ENCODE data around the gene ZC3H10.
A peak's percentile ranks its signal among the peaks of the same experiment; 100 is the strongest.
"Not testable (repeated sequence)": the region's sequence is repeated elsewhere in the genome, so short reads cannot be mapped to it uniquely, and the experiment has no call there.

The ZC3H10 gene

DNA sequence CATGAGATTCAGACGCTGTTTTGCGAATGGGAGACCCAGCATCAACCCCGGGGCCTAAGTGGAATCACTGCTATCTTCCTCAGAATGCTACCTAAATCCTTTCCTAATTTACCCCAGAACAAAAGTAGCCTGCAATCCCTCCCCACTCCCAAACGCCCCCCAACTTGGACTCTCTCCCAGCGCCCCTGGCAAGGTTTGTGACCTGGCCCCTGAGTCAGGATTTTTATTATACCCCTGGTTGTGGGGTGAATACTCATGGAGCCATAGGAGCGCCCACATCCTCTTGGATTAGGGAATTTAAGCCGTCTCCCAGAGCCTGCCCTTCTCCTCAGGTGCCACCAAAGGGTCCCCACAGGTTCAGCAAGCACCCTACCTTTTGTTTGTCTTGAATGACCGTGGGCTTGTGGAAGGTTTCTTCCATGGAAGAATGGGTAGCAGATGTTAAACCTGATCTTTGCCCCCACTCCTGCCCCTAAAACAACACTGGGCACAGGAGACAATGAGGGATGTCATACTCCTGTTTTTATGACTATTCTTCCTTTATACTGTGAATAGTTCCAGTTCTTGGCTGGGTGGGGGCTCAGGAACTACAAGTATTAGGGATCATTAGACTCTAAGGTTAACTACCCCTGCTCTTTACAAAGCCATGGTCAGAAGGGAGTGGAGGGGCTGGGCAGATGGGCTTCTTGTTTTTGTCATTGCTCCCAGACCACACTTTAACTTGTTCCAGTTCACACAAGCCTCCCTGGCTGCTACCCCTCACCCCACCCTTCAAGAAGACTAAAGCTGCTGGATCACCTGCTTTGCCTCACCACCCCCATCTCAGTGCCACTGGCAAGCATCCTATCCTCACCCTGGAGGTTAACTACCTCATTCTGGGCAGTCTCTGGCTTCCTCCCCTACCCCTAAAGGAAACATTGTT, 35.0 kb downstream of the ZC3H10 start:
- TF ChIP-seq, protein P1, sequence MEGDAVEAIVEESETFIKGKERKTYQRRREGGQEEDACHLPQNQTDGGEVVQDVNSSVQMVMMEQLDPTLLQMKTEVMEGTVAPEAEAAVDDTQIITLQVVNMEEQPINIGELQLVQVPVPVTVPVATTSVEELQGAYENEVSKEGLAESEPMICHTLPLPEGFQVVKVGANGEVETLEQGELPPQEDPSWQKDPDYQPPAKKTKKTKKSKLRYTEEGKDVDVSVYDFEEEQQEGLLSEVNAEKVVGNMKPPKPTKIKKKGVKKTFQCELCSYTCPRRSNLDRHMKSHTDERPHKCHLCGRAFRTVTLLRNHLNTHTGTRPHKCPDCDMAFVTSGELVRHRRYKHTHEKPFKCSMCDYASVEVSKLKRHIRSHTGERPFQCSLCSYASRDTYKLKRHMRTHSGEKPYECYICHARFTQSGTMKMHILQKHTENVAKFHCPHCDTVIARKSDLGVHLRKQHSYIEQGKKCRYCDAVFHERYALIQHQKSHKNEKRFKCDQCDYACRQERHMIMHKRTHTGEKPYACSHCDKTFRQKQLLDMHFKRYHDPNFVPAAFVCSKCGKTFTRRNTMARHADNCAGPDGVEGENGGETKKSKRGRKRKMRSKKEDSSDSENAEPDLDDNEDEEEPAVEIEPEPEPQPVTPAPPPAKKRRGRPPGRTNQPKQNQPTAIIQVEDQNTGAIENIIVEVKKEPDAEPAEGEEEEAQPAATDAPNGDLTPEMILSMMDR (IDR thresholded peaks at IDR 0.05) = no peak

GRCh38 chr12:56153678-56154065, 35.6 kb downstream of the ZC3H10 start:
- Mint-ChIP-seq H3K4me3 (peak overlapping the region; percentile 98), H3K9me3 (no peaks in the 10 kb centered on the region), H3K27me3 (ENCODE audit: low read depth, poor library complexity) (peaks cover 3% of the 10 kb centered on the region), H3K27ac (no peak overlapping the region), H3K36me3 (ENCODE audit: low read depth) (peaks cover 14% of the 10 kb centered on the region), H3K4me1 (peaks cover 49% of the 10 kb centered on the region)
- TF ChIP-seq, protein P1 (IDR thresholded peaks at IDR 0.05) = no peak
- DNase-seq = no peak

More for the DNA sequence above, 35.0 kb downstream of the ZC3H10 start:
- Mint-ChIP-seq H3K27me3 (ENCODE audit: low read depth, poor library complexity) (peaks cover 7% of the 10 kb centered on the region), H3K4me1 (peaks cover 49% of the 10 kb centered on the region), H3K4me3 (peak overlapping the region; percentile 98), H3K27ac (no peak overlapping the region), H3K36me3 (ENCODE audit: low read depth) (peaks cover 14% of the 10 kb centered on the region), H3K9me3 (no peaks in the 10 kb centered on the region)
- no peak for DNase-seq

DNA sequence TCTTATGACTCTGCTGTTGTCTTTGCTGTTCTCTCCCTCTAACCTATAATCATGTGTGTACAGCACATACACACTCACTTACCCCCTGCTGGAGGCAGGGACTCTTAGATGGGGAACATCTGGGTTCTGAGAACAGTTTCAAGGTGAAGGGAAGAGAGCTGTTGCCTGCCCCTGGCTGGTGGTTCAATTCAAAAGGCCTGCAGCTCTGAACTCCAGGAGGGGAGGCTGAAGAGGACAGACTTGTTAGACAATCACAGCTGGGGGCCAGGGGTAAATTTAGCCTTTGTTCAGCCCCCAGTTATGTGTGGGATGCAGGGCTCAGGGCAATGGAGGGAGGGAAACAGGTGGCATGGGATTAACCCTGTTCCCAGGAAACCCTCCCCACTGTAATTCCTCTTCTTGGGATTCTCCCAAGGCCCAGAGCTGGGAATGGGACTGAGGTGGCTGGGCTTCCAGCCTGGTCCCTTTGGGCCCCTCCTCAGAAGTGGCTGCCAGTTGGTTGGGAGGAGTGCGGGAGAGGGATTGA, 36.2 kb downstream of the ZC3H10 start:
- Mint-ChIP-seq H3K27me3 (ENCODE audit: low read depth, poor library complexity) (peaks cover 3% of the 10 kb centered on the region), H3K9me3 (no peaks in the 10 kb centered on the region), H3K4me3 (peak overlapping the region; percentile 98), H3K27ac (no peak overlapping the region), H3K36me3 (ENCODE audit: low read depth) (peaks cover 16% of the 10 kb centered on the region), H3K4me1 (peaks cover 54% of the 10 kb centered on the region)
- DNase-seq = no peak
- TF ChIP-seq, protein P1 (IDR thresholded peaks at IDR 0.05) = no peak

DNA sequence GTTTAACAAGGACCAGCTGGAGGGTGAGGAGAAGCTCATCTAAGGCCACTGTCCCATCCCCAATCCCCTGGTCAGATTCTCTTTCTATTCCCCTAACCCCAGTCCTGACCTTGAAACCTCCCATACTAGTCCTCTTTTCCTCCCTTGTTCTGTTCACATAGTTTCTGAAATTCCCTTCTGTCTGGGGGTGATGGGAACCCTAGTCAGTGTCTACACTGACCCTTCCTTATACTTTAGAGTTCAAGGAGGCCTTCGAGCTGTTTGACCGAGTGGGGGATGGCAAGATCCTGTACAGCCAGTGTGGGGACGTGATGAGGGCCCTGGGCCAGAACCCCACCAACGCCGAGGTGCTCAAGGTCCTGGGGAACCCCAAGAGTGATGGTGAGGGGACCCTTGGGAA, 36.8 kb downstream of the ZC3H10 start:
- Mint-ChIP-seq H3K4me3 (peak overlapping the region; percentile 58), H3K27me3 (ENCODE audit: low read depth, poor library complexity) (peaks cover 3% of the 10 kb centered on the region), H3K27ac (peak overlapping the region; percentile 30), H3K9me3 (no peaks in the 10 kb centered on the region), H3K4me1 (peaks cover 59% of the 10 kb centered on the region), H3K36me3 (ENCODE audit: low read depth) (peaks cover 20% of the 10 kb centered on the region)
- TF ChIP-seq, protein P1 (IDR thresholded peaks at IDR 0.05) = no peak
- no peak for DNase-seq

DNA sequence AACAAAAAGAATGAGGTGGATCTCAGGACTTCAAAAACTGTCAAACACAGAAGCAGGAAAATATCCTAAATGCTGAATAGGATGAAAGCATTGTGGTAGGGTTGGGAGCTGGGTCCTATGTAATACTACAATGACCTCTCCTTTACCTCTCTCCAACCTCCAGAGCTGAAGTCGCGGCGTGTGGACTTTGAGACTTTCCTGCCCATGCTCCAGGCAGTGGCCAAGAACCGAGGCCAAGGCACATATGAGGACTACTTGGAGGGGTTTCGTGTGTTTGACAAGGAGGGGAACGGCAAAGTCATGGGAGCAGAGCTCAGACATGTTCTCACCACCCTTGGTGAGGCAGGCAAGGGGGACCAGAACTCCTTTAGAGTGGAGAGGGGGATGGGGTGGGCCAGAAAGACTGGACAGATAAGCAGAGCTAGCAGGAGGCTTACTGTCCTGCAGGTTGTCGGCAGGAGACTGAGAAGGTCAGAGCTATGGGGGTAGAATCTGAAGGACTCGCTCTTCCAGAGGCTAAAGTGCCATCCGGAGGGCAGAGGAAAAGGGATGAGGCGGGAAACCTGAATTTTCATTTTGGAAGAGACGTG, 37.3 kb downstream of the ZC3H10 start:
- no peak for DNase-seq
- peak overlapping the region; percentile 58 for H3K4me3 Mint-ChIP-seq
- TF ChIP-seq, protein P1 (IDR thresholded peaks at IDR 0.05) = no peak
- peaks cover 64% of the 10 kb centered on the region for H3K4me1 Mint-ChIP-seq
- peaks cover 3% of the 10 kb centered on the region for H3K27me3 Mint-ChIP-seq (ENCODE audit: low read depth, poor library complexity)
- H3K36me3 Mint-ChIP-seq (ENCODE audit: low read depth) = peaks cover 26% of the 10 kb centered on the region
- H3K9me3 Mint-ChIP-seq = no peaks in the 10 kb centered on the region
- H3K27ac Mint-ChIP-seq = peak overlapping the region; percentile 74

DNA sequence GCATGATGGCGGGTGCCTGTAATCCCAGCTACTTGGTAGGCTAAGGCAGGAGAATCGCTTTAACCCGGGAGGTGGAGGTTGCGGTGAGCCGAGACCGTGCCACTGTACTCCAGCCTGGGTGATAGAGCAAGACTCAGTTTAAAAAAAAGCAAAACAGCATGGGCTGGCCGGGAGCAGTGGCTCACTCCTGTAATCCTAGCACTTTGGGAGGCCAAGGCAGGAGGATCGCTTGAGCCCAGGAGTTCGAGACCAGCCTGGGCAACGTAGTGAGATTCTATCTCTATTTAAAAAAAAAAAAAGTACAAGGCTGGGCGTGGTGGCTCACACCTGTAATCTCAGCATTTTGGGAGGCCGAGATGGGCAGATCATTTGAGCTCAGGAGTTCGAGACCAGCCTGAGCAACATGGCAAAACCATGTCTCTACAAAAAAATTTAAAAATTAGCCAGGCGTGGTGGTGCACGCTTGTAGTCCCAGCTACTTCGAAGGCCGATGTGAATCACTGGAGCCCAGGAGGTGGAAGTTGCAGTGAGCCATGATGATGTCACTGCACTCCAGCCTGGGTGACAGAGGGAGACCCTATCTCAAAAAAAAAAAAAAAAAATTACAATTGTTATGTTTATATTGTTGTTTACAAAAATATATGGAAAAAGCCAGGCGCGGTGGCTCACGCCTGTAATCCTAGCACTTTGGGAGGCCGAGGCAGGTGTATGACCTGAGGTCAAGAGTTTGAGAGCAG, 38.6 kb downstream of the ZC3H10 start:
- peaks cover 72% of the 10 kb centered on the region for H3K4me1 Mint-ChIP-seq

More for the DNA sequence above, 38.6 kb downstream of the ZC3H10 start:
- Mint-ChIP-seq H3K27ac (peak overlapping the region; percentile 98), H3K4me3 (peak overlapping the region; percentile 92), H3K36me3 (ENCODE audit: low read depth) (peaks cover 37% of the 10 kb centered on the region)
- H3K9me3 Mint-ChIP-seq; H3K27me3 Mint-ChIP-seq (ENCODE audit: low read depth, poor library complexity); DNase-seq: not testable (repeated sequence)

Measured in nephron progenitor cell (in vitro differentiated cells).